HG02938 (cell line): ENCODE data around the gene KLF15.

Source experiments
- ATAC-seq: cut with Tn5 transposase; IDR thresholded peaks from one replicate; pipeline ENCODE4 v1.9.1; 2021; ENCODE audit warnings: mild to moderate bottlenecking, moderate library complexity; ENCODE audit not compliant: unreplicated experiment

KLF15 gene

GRCh38 chr3:126322181-126322967 is 34.8 kb downstream of the KLF15 start:
- no peak for ATAC-seq

- ATAC-seq = no peak
These were observed 35.7 kb downstream of the KLF15 start for GRCh38 chr3:126321490-126321889.

GRCh38 chr3:126320517-126321293 is 36.5 kb downstream of the KLF15 start:
- no peak for ATAC-seq

DNA sequence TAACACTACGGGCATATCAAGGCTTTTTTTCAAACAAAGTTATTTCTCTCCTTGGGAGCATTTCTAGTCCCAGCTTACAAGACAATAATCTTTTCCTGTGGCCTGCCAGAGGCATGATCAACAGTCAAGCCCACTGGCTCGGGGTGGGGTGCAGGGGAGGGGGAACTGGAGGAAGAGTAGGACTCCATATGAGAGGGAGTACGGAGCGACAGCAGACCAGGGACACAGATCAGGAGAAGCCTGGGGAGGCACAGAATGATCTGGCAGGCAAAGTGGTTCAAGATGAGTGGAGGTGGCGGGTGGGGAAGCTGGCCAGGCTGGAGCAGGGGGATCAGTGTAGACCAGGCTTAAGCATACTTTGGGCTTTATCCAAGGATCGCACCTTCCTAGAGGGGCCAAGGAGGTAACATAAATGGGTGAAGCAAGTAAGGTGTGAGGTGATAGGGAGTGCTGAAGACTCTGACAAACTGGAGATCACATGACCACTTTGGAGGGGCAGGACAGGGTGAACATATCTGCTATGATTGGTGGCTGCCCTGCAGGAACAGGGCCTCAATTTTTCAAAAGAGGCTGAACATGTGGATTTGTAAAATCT is 37.4 kb downstream of the KLF15 start:
- no peak for ATAC-seq

DNA sequence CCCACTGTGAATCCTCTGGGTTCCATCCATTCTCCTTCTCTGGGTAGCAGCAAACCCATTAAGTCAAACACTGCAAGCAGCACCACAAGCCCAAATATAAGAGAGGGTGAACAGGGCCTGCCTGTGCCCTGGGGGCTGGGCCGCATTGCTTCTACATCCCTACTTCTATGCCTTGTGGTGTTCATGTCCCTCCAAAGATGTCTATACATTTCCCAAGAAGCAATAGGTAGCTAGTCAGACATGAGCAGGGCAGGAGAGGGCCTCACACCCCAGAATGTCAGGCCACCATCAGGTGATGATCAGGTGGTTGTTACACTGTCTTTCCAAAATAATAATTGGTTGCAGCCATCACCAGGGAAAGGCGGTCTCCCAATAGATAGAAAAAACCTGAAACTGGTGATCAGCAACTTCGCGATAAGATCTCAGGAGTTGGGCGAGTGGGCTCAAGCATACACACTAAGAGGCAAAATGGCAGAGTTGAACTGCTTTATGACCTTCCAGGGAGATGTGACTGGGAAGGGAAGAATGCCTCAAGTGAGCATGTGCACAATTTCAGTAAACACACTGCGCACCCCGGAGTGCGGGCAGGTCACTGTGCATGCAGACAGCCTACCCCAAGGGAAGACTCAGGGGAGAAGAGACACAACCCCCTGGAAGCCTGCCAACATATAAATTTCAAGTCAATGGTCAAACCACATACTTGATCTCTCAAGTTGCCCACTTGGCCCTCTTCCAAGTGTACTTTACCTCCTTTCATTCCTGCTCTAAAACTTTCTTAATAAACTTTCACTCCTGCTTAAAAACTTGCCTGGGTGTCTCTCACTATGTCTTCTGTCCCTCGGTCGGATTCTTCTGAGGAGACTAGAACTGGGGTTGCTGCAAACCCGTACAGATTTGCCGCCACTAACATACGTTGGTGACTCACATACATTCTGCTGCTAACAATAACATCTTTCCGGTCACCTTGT is 39.9 kb downstream of the KLF15 start:
- ATAC-seq = no peak

DNA sequence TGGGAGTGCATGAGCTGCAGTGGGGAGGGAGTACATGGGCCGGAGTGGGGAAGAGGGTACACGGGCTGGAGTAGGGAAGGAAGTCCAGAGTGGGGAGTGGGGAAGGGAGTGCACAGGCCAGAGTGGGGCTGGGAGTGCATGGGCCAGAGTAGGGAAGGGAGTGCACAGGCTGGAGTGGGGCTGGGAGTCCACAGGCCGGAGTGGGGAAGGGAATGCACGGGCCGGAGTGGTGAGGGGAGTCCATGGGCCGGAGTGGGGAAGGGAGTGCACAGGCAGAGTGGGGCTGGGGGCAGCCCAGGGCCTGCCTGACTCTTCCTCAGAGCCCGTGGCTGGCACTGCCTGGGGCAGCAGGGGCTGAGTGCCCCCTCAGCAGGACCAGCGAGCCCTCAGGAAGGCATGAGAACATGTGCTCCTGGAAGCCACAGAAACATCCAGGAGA is 40.7 kb downstream of the KLF15 start:
- ATAC-seq = no peak

- no peak for ATAC-seq
These were observed 41.2 kb downstream of the KLF15 start for GRCh38 chr3:126316031-126316461.

DNA sequence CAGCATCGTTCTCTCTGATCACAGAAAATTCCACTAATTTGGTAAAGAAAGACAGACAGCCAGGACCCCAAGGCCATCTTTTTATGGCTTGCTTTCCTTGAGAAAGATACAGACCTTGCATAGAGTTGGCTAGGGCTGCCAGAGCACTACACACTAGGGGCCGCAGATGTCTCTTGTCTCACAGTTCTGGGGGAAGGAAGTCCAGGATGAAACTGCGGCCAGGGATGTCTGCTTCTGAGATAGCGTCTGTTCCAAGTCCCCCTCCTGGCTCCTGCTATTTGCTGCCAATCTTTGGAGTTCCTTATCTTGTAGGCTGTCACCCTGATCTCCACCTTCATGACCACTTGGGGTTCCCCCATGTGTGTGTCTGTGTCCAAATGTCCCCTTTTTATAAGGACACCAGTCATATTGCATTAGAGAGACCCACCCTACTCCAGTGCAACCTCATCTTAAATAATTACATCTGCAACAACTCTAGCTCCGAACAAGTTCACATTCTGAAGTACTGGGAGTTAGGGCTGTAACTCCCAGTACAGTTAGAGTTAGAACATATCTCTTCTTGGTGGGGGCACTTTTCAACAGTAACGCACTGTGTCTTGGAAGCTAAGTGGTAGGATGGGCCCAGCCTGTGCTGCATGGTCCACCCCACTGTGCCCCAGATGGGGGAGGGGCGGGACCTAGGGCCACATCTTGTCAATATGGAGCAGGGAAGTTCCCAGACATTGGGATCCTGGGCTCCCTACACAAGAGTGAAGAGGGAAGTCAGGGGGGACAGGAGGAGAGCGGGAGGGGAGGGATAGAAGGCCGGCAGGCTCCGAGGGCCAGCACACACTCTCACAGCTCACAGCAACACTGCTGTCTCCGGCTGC is 42.2 kb downstream of the KLF15 start:
- no peak for ATAC-seq

DNA sequence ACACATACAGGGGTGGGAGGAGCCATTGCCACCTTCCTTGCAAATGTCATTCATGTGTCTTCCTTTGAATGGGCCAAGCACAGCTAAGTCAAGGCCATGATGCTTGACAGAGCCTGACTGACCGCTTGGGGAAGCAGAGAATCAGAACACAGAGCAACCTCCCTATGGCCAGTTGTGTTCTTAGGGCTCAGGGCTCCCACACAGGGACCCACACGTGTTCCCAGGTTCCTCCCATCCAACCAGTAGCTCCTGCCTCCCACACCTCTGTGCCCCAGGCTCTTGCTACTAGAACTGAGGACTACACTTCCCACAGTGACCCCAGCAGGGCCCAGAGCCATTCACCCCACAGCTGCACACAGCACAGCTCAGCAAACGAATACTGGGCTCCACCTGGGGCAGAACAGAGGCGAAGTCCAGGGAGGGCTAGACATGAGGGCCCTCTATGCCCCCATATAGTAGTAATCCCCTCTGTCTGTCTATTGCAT is 42.9 kb downstream of the KLF15 start:
- no peak for ATAC-seq

DNA sequence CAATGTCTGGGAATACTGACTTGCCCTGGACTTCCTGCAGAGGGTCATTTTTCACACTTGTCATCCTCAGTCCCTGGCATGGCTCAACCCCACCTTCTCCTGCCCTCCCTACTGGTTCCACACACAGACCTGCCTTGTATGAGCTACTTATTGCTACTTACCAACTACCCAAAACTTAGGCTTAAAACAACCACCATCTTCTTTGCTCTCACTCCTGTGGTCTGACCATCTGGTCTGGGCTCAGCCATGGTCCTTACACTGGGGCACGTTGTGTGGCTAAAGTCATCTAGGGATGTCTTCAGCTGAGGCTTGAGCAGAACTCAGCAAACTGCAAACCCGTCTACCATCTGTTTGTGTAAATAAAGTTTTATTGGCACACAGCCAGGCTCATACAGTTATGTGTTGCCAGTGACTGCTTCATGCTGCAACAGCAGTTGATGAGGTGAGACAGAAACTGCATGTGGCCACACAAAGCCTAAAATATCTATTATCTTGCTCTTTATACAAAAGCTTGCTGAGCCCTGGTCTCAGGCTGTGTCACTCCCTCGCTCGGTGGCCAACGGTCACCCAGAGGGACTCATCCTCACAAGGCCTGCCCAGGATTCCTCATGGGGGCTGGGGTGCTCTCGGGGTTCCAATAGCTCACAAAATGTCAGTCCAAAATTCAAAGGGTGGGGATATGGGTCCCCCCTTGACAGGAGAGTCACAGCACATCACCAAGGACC is 43.5 kb downstream of the KLF15 start:
- ATAC-seq = no peak

GRCh38 chr3:126313166-126313565 is 44.0 kb downstream of the KLF15 start:
- no peak for ATAC-seq

DNA sequence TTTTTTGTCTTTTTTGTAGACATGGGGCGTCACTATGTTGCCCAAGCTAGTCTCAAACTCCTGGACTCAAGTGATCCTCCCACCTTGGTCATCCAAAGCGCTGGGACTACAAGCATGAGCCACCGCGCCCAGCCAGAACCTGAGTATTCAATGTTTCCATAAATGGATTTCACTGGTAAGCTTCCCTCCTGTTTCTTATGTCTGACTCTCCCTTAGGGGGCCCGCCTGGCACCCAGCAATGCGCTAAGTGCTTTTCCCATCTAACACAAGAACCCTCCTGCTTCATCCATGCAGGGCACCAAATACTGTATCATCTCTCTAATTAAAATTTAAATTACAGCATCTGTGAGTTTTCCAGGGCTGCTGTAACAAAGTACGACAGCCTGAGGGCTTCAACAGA is 44.9 kb downstream of the KLF15 start:
- ATAC-seq = no peak

GRCh38 chr3:126311338-126311978 is 45.8 kb downstream of the KLF15 start:
- ATAC-seq = no peak

DNA sequence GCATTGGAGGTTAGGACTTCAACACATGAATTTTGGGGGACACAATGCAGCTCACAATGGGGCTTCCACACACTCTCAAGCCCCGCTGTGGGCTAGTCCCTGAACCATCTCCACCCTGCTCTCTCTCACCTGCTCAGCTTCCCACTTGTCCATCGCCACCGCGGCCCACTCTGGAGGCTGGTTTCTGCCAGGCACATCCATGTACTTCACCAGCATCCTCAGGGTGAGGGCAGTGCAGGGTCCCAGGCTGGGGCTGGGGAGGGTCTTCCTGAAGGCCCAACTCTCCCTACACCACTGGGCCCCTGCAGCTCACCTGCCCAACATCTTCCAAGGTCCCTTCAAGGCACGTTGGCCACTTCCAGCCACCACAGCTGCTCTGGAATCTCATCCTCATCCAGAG is 46.4 kb downstream of the KLF15 start:
- no peak for ATAC-seq

DNA sequence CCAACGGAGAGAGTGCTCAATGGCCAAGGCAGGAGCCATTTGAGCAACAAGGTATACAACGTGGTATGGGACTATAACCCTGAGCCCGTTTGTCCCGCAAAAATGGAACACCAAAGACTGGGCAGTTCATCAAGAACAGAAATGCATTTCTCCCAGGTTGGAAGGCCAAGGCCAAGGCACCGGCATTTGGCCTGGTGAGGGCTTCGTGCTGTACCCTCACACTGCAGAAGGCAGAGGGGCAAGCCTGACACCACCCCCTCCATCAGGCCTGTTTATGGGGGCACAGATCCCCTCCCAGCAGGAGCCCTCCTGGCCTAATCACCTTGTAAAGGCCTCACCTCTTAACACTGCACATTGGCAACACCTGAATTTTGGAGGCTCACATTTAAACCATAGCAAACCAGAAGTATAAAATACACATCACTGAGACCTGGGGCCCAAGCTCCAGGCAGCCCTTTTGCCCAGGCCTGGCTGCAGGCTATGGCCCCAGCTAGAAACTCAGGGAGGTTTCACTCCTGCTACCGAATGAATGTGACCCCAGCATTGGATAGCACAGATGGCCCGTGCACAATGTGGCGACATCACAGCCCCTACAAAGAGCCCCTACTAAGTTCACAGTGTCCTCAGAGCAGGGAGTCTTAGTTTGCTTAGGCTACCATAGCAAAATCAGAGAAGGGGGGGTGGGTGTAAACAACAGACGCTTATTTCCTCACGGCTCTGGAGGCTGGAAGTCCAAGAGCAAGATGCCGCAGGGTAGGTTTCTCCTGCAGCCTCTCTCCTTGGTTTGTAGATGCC is 47.1 kb downstream of the KLF15 start:
- ATAC-seq = no peak

GRCh38 chr3:126309165-126309564 is 48.0 kb downstream of the KLF15 start:
- ATAC-seq = no peak

- ATAC-seq = no peak
These were observed 48.6 kb downstream of the KLF15 start for GRCh38 chr3:126308394-126309125.
